Testis (tissue), 2 donors: ENCODE data around the gene ANKRD31.

Source experiments
- POLR2A ChIP-seq: fragments of 450-650 bp; IDR thresholded peaks from one replicate; pipeline ENCODE4 v1.6.1; 2017; ENCODE audit warnings: antibody characterized with exemption, mild to moderate bottlenecking, moderate library complexity
- TF ChIP-seq, protein P1 (sequence below), 3 experiments: fragments of 450-650 bp in 2 of 3; fragments of 200-600 bp in 1 of 3; sonication (generic) in 1 of 3; IDR thresholded peaks; one replicate each; pipeline ENCODE4 v1.5.1; 2016 to 2019; ENCODE audit warnings: antibody characterized with exemption in 3 of 3, mild to moderate bottlenecking in 2 of 3, moderate library complexity in 1 of 3

DNA sequence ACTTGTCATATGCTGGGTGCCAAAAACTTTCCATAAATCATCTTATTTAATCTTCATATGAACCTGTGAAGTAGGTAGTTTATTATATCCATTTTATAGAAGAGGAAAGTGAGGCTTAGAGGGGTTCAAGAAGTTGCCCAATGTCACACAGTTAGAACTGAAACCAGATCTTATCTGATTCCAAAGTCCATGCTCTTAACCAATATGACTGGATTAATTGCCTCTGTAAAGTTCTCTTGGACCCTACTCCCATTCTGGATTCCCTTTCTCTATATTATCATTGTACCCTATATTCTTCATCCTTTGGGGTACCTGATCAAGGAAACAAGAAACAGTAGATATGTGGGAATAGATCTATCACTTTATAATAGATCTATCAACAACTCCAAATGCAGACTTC lies 119.8 kb downstream of the ANKRD31 start:
- TF ChIP-seq, protein P1, sequence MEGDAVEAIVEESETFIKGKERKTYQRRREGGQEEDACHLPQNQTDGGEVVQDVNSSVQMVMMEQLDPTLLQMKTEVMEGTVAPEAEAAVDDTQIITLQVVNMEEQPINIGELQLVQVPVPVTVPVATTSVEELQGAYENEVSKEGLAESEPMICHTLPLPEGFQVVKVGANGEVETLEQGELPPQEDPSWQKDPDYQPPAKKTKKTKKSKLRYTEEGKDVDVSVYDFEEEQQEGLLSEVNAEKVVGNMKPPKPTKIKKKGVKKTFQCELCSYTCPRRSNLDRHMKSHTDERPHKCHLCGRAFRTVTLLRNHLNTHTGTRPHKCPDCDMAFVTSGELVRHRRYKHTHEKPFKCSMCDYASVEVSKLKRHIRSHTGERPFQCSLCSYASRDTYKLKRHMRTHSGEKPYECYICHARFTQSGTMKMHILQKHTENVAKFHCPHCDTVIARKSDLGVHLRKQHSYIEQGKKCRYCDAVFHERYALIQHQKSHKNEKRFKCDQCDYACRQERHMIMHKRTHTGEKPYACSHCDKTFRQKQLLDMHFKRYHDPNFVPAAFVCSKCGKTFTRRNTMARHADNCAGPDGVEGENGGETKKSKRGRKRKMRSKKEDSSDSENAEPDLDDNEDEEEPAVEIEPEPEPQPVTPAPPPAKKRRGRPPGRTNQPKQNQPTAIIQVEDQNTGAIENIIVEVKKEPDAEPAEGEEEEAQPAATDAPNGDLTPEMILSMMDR (IDR thresholded peaks at IDR 0.05): no peak
- TF ChIP-seq POLR2A: no peak
